Uterus (tissue), 2 donors: ENCODE results near the gene PCDHGB1.

Source experiments
- CTCF ChIP-seq, 4 experiments: fragments of 200-600 bp in 2 of 4; fragments of 450-650 bp in 2 of 4; sonication (generic) in 2 of 4; IDR thresholded peaks; one replicate each; pipeline ENCODE4 v1.5.1; 2016 to 2019; ENCODE audit warnings: antibody characterized with exemption in 4 of 4, mild to moderate bottlenecking in 2 of 4, moderate library complexity in 1 of 4
- POLR2A ChIP-seq, 2 donors: fragments of 450-650 bp; IDR thresholded peaks; one replicate each; pipeline ENCODE4 v1.6.1; 2016; ENCODE audit warnings: antibody characterized with exemption in 2 of 2, mild to moderate bottlenecking in 1 of 2, moderate library complexity in 1 of 2

- TF ChIP-seq CTCF (IDR thresholded peaks at IDR 0.05) (no peak), POLR2A (IDR thresholded peaks at IDR 0.05) (no peak)
Measured at GRCh38 chr5:141393267-141393666, 43.4 kb downstream of the PCDHGB1 start.
